C4-2B (cell line): ENCODE measurements around the gene NRG3.

ENCODE experiments used
- CTCF ChIP-seq: fragments of 450-650 bp; conservative IDR thresholded peaks from 2 replicates; pipeline ENCODE4 v1.5.1; 2017; ENCODE audit warnings: mild to moderate bottlenecking
- ZFX ChIP-seq: fragments of 450-650 bp; IDR thresholded peaks from 2 replicates; pipeline ENCODE4 v1.6.1; 2017

- TF ChIP-seq CTCF = no peak
- TF ChIP-seq ZFX = no peak
Measured at GRCh38 chr10:82191653-82192052, 316.7 kb downstream of the NRG3 start.
